IMR-90 (cell line): Measurements from ENCODE around the gene IL24. TPM values are rescaled to one million over a fixed set of nuclear protein-coding genes. Genes with fewer than 3 reads are reported as not detected.

ENCODE experiments used
- ATAC-seq: fragments of 200-7000 bp; cut with Tn5 transposase; 2 replicates; pipeline ENCODE4 v1.9.1; 2020; ENCODE audit warnings: low read depth, mild to moderate bottlenecking, moderate library complexity
- BruUV-seq: library from RNA; stranded (reverse); fragments of 400-500 nt; replicated peaks from 2 replicates; lab custom pipeline; 2021; lab: Mats Ljungman, UMichigan
- CTCF ChIA-PET: fragments of 300-600 bp; formaldehyde crosslinking; extraction: SDS; loops from one replicate; lab custom pipeline; 2021; ENCODE audit warnings: antibody characterized with exemption; lab: Yijun Ruan, JAX
- POLR2A ChIA-PET: fragments of 300-600 bp; sonication (Branson Sonifier 250); formaldehyde crosslinking; loops from one replicate; lab custom pipeline; 2022; ENCODE audit warnings: antibody characterized with exemption; ENCODE audit not compliant: unreplicated experiment; lab: Charles Lee
- DNase-seq: peaks from one replicate; pipeline ENCODE4 v3.0.0; 2013
- H2AFZ ChIP-seq: replicated peaks from 2 replicates; pipeline ENCODE3; 2013; ENCODE audit warnings: low read length, mild to moderate bottlenecking; ENCODE audit not compliant: poor library complexity
- H2AK5ac ChIP-seq: 2 replicates; pipeline ENCODE4 v1.6.1; 2013; ENCODE audit warnings: low read depth, low read length, inconsistent platforms
- H2AK9ac ChIP-seq: replicated peaks from 2 replicates; pipeline ENCODE3; 2013; ENCODE audit warnings: mild to moderate bottlenecking, low read depth, low read length, moderate library complexity; ENCODE audit not compliant: poor library complexity
- H2BK120ac ChIP-seq: 2 replicates; pipeline ENCODE4 v1.6.1; 2013; ENCODE audit warnings: low read depth, low read length, inconsistent platforms
- H2BK15ac ChIP-seq: 3 replicates; pipeline ENCODE4 v1.6.1; 2013; ENCODE audit warnings: low read depth, low read length, inconsistent platforms
- H2BK20ac ChIP-seq: 2 replicates; pipeline ENCODE4 v1.6.1; 2013; ENCODE audit warnings: low read depth, mild to moderate bottlenecking, inconsistent platforms, low read length, moderate library complexity
- H2BK5ac ChIP-seq: 2 replicates; pipeline ENCODE4 v1.6.1; 2013; ENCODE audit warnings: mild to moderate bottlenecking, low read depth, low read length, inconsistent platforms; ENCODE audit not compliant: poor library complexity, severe bottlenecking
- H3K14ac ChIP-seq: replicated peaks from 2 replicates; pipeline ENCODE4 v1.6.1; 2013; ENCODE audit warnings: low read depth, low read length, inconsistent platforms
- H3K18ac ChIP-seq: 2 replicates; pipeline ENCODE4 v1.6.1; 2013; ENCODE audit warnings: low read depth, low read length, control low read depth
- H3K23ac ChIP-seq: 2 replicates; pipeline ENCODE4 v1.6.1; 2013; ENCODE audit warnings: low read depth, low read length, inconsistent platforms
- H3K27ac ChIP-seq: 2 replicates; pipeline ENCODE4 v1.5.1; 2013; ENCODE audit warnings: mild to moderate bottlenecking, control low read depth, low read length; ENCODE audit not compliant: insufficient read depth
- H3K27me3 ChIP-seq: 2 replicates; pipeline ENCODE4 v1.6.1; 2013; ENCODE audit warnings: low read length; ENCODE audit not compliant: control insufficient read depth, insufficient read depth
- H3K36me3 ChIP-seq: 2 replicates; pipeline ENCODE4 v1.6.1; 2013; ENCODE audit warnings: low read length, mixed read lengths; ENCODE audit not compliant: control insufficient read depth, insufficient read depth
- H3K4ac ChIP-seq: 2 replicates; pipeline ENCODE4 v1.6.1; 2013; ENCODE audit warnings: low read depth, low read length, inconsistent platforms
- H3K4me1 ChIP-seq: 2 replicates; pipeline ENCODE4 v1.6.1; 2013; ENCODE audit warnings: low read length, mixed read lengths; ENCODE audit not compliant: control insufficient read depth, insufficient read depth
- H3K4me2 ChIP-seq: 2 replicates; pipeline ENCODE4 v1.6.1; 2013; ENCODE audit warnings: low read depth, mild to moderate bottlenecking, control low read depth, low read length, moderate library complexity
- H3K4me3 ChIP-seq: 2 replicates; pipeline ENCODE4 v1.5.1; 2013; ENCODE audit warnings: low read depth, mild to moderate bottlenecking, control low read depth, low read length, moderate library complexity; ENCODE audit not compliant: insufficient read depth
- H3K56ac ChIP-seq: 2 replicates; pipeline ENCODE4 v1.6.1; 2013; ENCODE audit warnings: low read length, inconsistent platforms; ENCODE audit not compliant: insufficient read depth; ENCODE audit errors: extremely low read depth
- H3K79me1 ChIP-seq, 2 experiments: 2 replicates each; pipeline ENCODE4 v1.6.1; 2013; ENCODE audit warnings: low read length in 2 of 2, inconsistent platforms in 1 of 2, low read depth in 1 of 2
- H3K9ac ChIP-seq: 2 replicates; pipeline ENCODE4 v1.6.1; 2013; ENCODE audit warnings: low read depth, low read length, control low read depth
- H3K9me1 ChIP-seq: 2 replicates; pipeline ENCODE4 v1.6.1; 2013; ENCODE audit warnings: low read length, inconsistent platforms; ENCODE audit not compliant: insufficient read depth
- H3K9me3 ChIP-seq: 2 replicates; pipeline ENCODE4 v1.6.1; 2013; ENCODE audit warnings: low read length; ENCODE audit not compliant: control insufficient read depth, insufficient read depth
- H4K20me1 ChIP-seq: 2 replicates; pipeline ENCODE4 v1.6.1; 2013; ENCODE audit warnings: low read length, inconsistent platforms; ENCODE audit not compliant: insufficient read depth
- H4K5ac ChIP-seq: 2 replicates; pipeline ENCODE4 v1.6.1; 2013; ENCODE audit warnings: mild to moderate bottlenecking, low read depth, low read length, control low read depth
- H4K8ac ChIP-seq, 2 experiments: 2 replicates each; pipeline ENCODE4 v1.6.1; 2013; ENCODE audit warnings: low read depth in 2 of 2, low read length in 2 of 2, control low read depth in 1 of 2, inconsistent platforms in 1 of 2
- H4K91ac ChIP-seq: 2 replicates; pipeline ENCODE4 v1.6.1; 2013; ENCODE audit warnings: low read depth, low read length, inconsistent platforms; ENCODE audit not compliant: insufficient read depth
- BHLHE40 ChIP-seq: fragments of 150-350 bp; IDR thresholded peaks from 2 replicates; pipeline ENCODE4 v1.6.1; 2016; ENCODE audit warnings: mild to moderate bottlenecking, low read depth, low read length
- CEBPB ChIP-seq: IDR thresholded peaks from 2 replicates; pipeline ENCODE4 v1.6.1; 2012; ENCODE audit warnings: low read depth, low read length, improper control_type of control experiment
- CHD1 ChIP-seq: IDR thresholded peaks from 2 replicates; pipeline ENCODE4 v1.6.1; 2012; ENCODE audit warnings: low read depth, low read length, improper control_type of control experiment
- FOS ChIP-seq: fragments of 150-350 bp; IDR thresholded peaks from 2 replicates; pipeline ENCODE4 v1.6.1; 2016; ENCODE audit warnings: low read depth, low read length
- MXI1 ChIP-seq: IDR thresholded peaks from 2 replicates; pipeline ENCODE4 v1.6.1; 2012; ENCODE audit warnings: low read depth, mild to moderate bottlenecking, low read length, moderate library complexity, borderline replicate concordance
- RCOR1 ChIP-seq: IDR thresholded peaks from 2 replicates; pipeline ENCODE4 v1.6.1; 2012; ENCODE audit warnings: mild to moderate bottlenecking, low read length, improper control_type of control experiment; ENCODE audit not compliant: insufficient replicate concordance
- RFX5 ChIP-seq: IDR thresholded peaks from 2 replicates; pipeline ENCODE4 v1.8.0; 2012; ENCODE audit warnings: low read depth, mild to moderate bottlenecking, low read length, moderate library complexity
- SMC3 ChIP-seq: fragments of 150-350 bp; IDR thresholded peaks from 2 replicates; pipeline ENCODE4 v1.6.1; 2016; ENCODE audit warnings: low read depth, mild to moderate bottlenecking, antibody characterized with exemption, low read length, moderate library complexity
- USF2 ChIP-seq: fragments of 150-350 bp; IDR thresholded peaks from 2 replicates; pipeline ENCODE4 v1.6.1; 2017; ENCODE audit warnings: mild to moderate bottlenecking, antibody characterized with exemption, low read length, low read depth
- WGBS, 2 experiments: methylation state at CpG; one replicate each; pipeline versions ENCODE4 v1.1.5 to v1.1.7; 2013; ENCODE audit warnings: missing lambda C conversion rate in 2 of 2; ENCODE audit not compliant: insufficient read length in 1 of 2; ENCODE audit errors: extremely low coverage in 2 of 2; 5-methylcytosine and 5-hydroxymethylcytosine counted together
- dilution Hi-C: fragments of 300-500 bp; cut with HindIII; formaldehyde crosslinking; loops from one replicate; pipeline ENCODE4 v1.14.3; 2018; ENCODE audit warnings: low sequenced_read_pairs; ENCODE audit not compliant: unreplicated experiment
- in situ Hi-C: fragments of 300-500 bp; cut with MboI; formaldehyde crosslinking; loops from 3 replicates; pipeline ENCODE4 v1.14.3; 2019; ENCODE audit warnings: low sequenced_read_pairs, inconsistent platforms, mixed read lengths
- intact Hi-C: fragments of 100-400 bp; cut with micrococcal nuclease; formaldehyde crosslinking; loops from 2 replicates; pipeline ENCODE4 v1.10.0; 2022
- polyA plus RNA-seq, 3 experiments: library from polyadenylated mRNA; depleted of rRNA; stranded (reverse); fragments of >200 nt; gene quantifications; 2 replicates each; pipeline ENCODE4 v1.2.3, GENCODE V29; 2012; ENCODE audit warnings: low replicate concordance in 1 of 3
- total RNA-seq: library from RNA; depleted of rRNA; stranded (reverse); fragments of >200 nt; gene quantifications from 2 replicates; pipeline ENCODE4 v1.2.3, GENCODE V29; 2012

IL24 gene
- total and polyA plus RNA-seq, 2 of the 4 experiments (the other 2 are of a cell fraction): 0.12 to 0.18 TPM

DNA sequence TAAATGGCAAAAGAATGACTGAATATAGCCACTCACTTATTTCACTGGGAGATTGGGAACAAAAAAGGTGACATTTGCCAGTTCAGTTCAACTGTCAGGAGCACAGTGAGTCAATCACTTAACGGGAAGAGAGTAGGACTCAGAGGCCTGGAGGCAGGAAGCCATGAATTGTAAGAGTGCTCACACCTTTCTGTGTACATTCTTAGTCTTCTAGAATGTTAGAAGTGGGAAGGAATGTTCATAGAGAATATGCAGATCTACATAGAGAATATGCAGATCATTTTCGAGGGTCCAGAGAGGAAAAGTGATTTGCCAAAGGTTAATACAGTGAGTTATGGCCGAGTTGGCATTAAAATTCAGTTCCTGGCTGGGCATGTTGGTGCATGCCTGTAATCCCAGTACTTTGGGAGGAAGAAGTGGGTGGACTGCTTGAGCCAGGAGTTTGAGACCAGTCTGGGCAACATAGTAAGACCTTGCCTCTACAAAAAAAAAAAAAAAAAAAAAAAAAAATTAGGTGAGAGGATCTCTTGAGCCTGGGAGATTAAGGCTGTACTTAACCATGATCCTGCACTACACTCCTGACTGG is 23.5 kb upstream of the IL24 start:
- DNase-seq (no peak), ATAC-seq (no peak; the same call in 1 of the 2 replicates)
- Histone ChIP-seq H3K23ac (no peak overlapping the region), H3K9ac (no peak overlapping the region), H2BK20ac (no peak overlapping the region; the same call in 1 of the 2 replicates), H3K9me1 (no peaks in the 10 kb centered on the region), H2AFZ (no peak overlapping the region), H4K20me1 (no peaks in the 10 kb centered on the region), H4K8ac (peak overlapping the region in 1 of 2 experiments; percentile 24; a peak in 2 of 4 replicates), H2BK15ac (no peak overlapping the region), H3K9me3 (peaks cover 7% of the 10 kb centered on the region), H3K27ac (no peak overlapping the region), H2AK9ac (no peak overlapping the region), H4K91ac (no peak overlapping the region), H3K56ac (no peak overlapping the region), H3K27me3 (0 out of 2 replicates have a peak, but pooled peaks cover 2% of the 10 kb centered on the region), H3K36me3 (no peaks in the 10 kb centered on the region), H3K14ac (no peak overlapping the region), H2BK5ac (peak overlapping the region; percentile 72), H3K18ac (peak overlapping the region; percentile 78; the same call in 1 of the 2 replicates), H2AK5ac (no peak overlapping the region), H3K79me1 (no peaks in the 10 kb centered on the region), H4K5ac (peak overlapping the region; percentile 61; the same call in 1 of the 2 replicates), H3K4ac (0 out of 2 replicates have a peak overlapping the region, but pooled peaks have one; percentile 33), H3K4me2 (no peak overlapping the region), H3K4me3 (no peak overlapping the region), H2BK120ac (peak overlapping the region; percentile 61; the same call in 1 of the 2 replicates), H3K4me1 (no peaks in the 10 kb centered on the region)
- TF ChIP-seq CHD1 (no peak), MXI1 (no peak), RFX5 (no peak), RCOR1 (no peak), SMC3 (no peak), USF2 (no peak), FOS (no peak), CEBPB (no peak), BHLHE40 (no peak)
- WGBS, 2 experiments: 67% methylated on average over 1 of the region's 3 CpGs; no CpG with 5 or more reads in 1 of the 2 experiments
- ChIA-PET POLR2A (no interaction called here), CTCF (interaction anchor here (0.6 to 1.6 kb wide), 2 partner anchors 39 to 104 kb away, joined by 3 to 4 read pairs; no protein-coding TSS in a partner anchor)
- dilution Hi-C loops (no loop called here), in situ Hi-C loops (no loop called here), intact Hi-C loops (no loop called here)
- BruUV-seq: no TSS peak
